GM12891 (cell line): ENCODE measurements around the gene MRPL21.

Experiments
- PAX5 ChIP-seq: IDR thresholded peaks from 2 replicates; pipeline ENCODE4 v1.6.1; 2011; ENCODE audit warnings: low read length, moderate library complexity, mild to moderate bottlenecking; ENCODE audit not compliant: insufficient read depth, severe bottlenecking
- POLR2A ChIP-seq: IDR thresholded peaks from 2 replicates; pipeline ENCODE4 v1.6.1; 2011; ENCODE audit warnings: low read depth, low read length, control low read depth
- POLR2AphosphoS5 ChIP-seq: IDR thresholded peaks from 2 replicates; pipeline ENCODE4 v1.6.1; 2011; ENCODE audit warnings: low read depth, low read length, control low read depth
- POU2F2 ChIP-seq: IDR thresholded peaks from 2 replicates; pipeline ENCODE4 v1.6.1; 2011; ENCODE audit warnings: low read depth, mild to moderate bottlenecking, control low read depth, low read length, moderate library complexity
- SPI1 ChIP-seq: IDR thresholded peaks from 2 replicates; pipeline ENCODE4 v1.6.1; 2011; ENCODE audit warnings: low read depth, low read length, control low read depth
- TAF1 ChIP-seq: IDR thresholded peaks from 2 replicates; pipeline ENCODE4 v1.6.1; 2011; ENCODE audit warnings: low read depth, low read length, control low read depth

- no peak for TF ChIP-seq POLR2AphosphoS5
- no peak for TF ChIP-seq POU2F2
- no peak for TF ChIP-seq POLR2A
- no peak for TF ChIP-seq SPI1
- no peak for TF ChIP-seq TAF1
- no peak for TF ChIP-seq PAX5
Measured at GRCh38 chr11:68859123-68859522, 44.5 kb downstream of the MRPL21 start.
